GM12801 (cell line): Measurements from ENCODE around the gene ZNF506.

Source experiments
- CTCF ChIP-seq: IDR thresholded peaks from one replicate; pipeline ENCODE4 v1.5.1; 2011; ENCODE audit warnings: control low read depth; ENCODE audit not compliant: insufficient read length; ENCODE audit errors: extremely low read depth

ZNF506 gene

DNA sequence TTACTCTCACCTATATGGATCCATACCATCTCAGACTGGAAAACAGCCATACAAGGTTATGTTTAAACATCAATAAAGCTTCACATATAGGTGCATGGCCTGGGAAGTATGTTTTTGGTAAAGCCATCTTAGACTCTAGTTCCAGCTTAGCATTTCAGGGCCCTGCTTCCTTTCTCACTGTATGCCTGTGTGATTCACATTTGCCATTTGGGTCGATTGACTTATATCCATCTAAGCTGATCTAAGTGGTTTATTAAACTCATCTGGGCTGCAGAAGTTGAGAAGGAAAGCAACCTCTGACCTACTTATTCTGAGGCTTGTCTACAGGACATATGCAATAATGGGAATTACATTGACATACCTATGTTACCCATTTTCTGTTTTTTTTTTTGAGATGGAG is 33.5 kb downstream of the ZNF506 start:
- TF ChIP-seq CTCF, result no peak

GRCh38 chr19:19782783-19783182 is 38.8 kb downstream of the ZNF506 start:
- no peak for TF ChIP-seq CTCF

DNA sequence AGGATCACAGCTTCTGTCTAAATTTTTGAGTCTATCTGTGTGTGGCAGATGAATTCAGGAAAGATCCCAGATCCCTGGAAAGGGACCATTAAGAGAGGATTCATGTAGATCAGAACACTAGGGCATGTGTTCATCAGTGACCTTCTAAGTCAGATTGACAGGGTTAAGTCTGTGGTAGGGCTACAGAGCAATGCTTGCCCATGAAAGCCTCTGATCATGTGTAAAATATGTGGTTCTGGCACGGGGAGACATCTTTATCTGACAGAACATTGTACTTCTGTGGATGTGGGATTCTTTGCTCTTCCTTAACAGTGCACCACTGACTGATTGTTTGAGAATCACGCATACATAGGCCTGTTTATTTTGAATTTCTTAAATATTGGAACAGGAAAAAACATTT is 42.9 kb downstream of the ZNF506 start:
- no peak for TF ChIP-seq CTCF

- no peak for TF ChIP-seq CTCF
Measured at GRCh38 chr19:19777692-19778091, 43.9 kb downstream of the ZNF506 start.

DNA sequence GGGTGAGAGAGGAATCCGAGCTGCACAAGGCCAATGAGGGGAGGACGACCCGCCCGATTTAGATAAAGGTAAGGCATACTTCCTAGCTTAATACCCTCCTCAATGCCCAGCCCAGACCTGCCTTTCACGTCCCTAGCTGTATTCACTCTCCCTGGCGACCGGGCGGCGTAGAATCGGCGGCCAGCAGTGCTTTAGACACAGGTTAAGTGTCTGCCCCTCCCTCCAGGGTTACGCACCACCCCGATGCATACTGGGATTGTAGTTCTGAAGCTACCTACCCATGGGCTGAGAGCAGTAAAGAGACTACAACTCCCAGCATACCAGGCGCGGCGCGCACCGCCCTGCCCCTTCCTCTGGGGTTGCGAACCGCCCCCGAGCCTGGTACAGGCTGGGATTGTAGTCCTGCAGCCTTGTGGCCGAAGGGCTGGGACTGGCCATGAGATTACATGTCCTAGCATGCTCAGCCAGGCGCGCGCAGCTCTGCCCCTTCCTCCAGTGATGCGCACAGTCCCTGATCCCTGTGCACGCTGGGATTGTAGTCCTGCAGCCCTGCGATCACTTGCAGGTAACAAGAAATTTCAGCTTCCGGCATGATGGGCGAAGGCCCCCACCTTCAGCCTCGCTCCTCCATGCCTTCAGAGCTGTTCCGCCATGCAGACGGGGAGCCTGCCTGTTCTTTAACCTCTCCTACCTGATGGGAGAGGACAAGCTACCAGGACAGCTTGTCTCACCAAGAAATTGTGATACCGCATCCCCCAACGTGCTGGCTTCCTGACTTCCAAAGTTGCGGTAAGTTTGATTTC is 45.1 kb downstream of the ZNF506 start:
- TF ChIP-seq CTCF, result no peak

- no peak for TF ChIP-seq CTCF
Measured at GRCh38 chr19:19775891-19776205, 45.7 kb downstream of the ZNF506 start.

DNA sequence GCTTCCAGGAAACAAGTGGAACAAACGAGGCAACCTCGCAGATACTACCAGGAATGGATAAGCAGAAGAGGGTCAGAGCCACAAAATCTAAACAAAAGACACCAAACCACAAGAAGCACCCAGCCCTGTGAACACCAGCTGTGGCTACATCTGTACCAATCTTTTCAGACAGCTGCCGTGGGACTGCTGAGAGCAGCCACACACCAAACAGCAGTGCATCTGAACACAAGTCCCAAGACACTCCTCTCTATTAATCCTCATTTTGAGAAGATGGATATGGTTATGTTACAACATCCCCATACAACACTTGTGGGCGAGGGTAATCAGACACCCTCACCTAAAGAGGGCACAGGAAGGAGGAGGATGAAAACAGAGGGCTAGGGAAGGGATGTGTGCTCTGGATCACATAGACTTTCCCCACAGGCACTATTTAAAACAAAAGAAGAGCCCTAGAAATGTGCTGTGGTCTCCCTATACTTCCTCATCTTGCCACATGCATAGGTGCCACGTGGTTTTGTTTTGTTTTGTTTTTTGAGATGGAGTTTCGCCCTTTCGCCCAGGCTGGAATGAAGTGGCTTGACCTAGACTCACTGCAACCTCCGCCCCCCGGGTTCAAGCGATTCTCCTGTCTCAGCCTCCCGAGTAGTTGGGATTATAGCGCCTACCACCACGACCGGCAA is 47.1 kb downstream of the ZNF506 start:
- TF ChIP-seq CTCF, result no peak
